ENCODE data around the gene ATXN7L3.

The ATXN7L3 gene

DNA sequence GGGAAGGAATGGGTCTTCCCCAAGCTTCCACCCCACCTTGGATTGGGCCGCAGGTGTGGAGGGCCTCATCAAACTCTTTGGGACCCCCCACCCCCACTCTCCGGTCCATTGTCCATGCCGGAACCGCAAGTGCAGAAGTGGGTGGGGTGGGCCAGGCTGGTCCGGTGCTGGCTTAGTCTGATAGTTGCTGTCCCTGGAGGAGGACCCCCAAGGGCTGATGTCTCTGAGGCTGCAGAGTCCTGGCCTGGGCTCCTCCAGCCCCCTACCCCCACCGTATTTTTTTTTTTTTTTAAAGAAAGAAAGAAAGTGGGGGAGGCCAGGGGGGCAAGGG is 7.1 kb upstream of the ATXN7L3 start:
- no CpG with 5 or more reads among the region's 6 CpGs for WGBS (ENCODE audit: extremely low coverage, insufficient coverage, low lambda C conversion rate)
- H4K5ac ChIP-seq (ENCODE audit: low read length) = no peak overlapping the region

DNA sequence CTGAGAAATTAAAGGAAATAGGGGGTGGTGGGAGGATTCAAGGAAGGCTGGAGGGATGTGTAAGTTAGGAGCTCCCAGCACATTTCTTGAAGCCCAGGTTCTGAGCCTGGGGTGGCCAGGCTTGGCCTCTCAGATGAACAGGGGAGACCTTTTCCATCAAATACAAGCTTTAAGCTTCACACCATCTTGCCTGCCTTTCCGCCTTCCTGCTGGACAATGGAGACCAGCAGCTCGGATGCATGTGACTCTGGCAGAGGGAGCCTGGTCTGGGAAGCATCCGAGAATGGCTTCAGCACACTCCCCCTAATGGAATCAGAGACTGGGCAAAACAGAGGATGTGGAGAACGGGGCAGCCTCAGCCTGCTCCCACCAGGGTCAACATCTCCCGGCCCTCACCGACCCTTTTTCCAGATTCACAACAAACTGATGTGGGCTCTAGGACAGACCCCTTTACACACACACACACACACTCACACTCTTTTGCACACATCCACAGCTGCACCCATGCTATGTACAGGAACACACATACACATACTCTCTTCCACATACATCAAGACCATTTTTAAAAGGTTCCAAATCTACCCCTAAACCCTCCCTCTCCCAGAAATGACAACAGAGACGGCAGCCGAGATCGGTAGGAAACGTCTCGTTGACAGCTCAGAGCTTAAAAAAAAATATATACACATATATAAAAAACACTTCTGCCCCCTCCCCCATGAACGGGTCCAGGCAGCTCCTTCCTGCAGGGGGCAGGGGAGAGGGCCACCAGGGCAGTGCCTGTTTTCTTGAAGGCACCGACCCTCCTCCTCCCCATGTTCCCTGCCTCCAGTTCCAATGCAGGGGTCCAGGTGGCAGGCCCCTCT is 6.5 kb upstream of the ATXN7L3 start:
- peaks cover 6% of the 10 kb centered on the region for H3K36me3 ChIP-seq (ENCODE audit: control insufficient read depth, insufficient read depth, low read length)
- no peak overlapping the region for H3K9ac ChIP-seq (ENCODE audit: low read length)
- peak; percentile 37 for DNase-seq
- no peaks in the 10 kb centered on the region for H3K27me3 ChIP-seq (ENCODE audit: insufficient read depth, low read length, poor library complexity)
- H4K8ac ChIP-seq (ENCODE audit: low read depth, low read length) = no peak overlapping the region
- peaks cover 3% of the 10 kb centered on the region for H3K79me1 ChIP-seq (ENCODE audit: low read length)
- no peak overlapping the region for H4K5ac ChIP-seq (ENCODE audit: low read length)
- H3K79me2 ChIP-seq (ENCODE audit: control insufficient read depth, insufficient read depth, low read length) = no peaks in the 10 kb centered on the region
- H2AK5ac ChIP-seq (ENCODE audit: low read length) = no peak overlapping the region
- no peak overlapping the region for H2BK120ac ChIP-seq (ENCODE audit: low read depth, low read length)
- H3K4ac ChIP-seq (ENCODE audit: low read depth, low read length) = no peak overlapping the region
- no peaks in the 10 kb centered on the region for H3K4me1 ChIP-seq (ENCODE audit: control insufficient read depth, low read depth, low read length)
- WGBS (ENCODE audit: extremely low coverage, insufficient coverage, low lambda C conversion rate) = no CpG with 5 or more reads among the region's 13 CpGs
- H3K4me3 ChIP-seq (ENCODE audit: low read length) = no peak overlapping the region
- no peak overlapping the region for H2BK5ac ChIP-seq (ENCODE audit: low read length)
- H3K27ac ChIP-seq (ENCODE audit: low read depth, low read length) = no peak overlapping the region
- H3K23ac ChIP-seq (ENCODE audit: low read length) = no peak overlapping the region
- no peak overlapping the region for H3K18ac ChIP-seq (ENCODE audit: low read length)
- H3K56ac ChIP-seq (ENCODE audit: low read length) = no peak overlapping the region
- H2BK15ac ChIP-seq (replicated peaks; ENCODE audit: low read depth) = no peak overlapping the region
- no peak overlapping the region for H3K4me2 ChIP-seq (ENCODE audit: low read length)

More for the DNA sequence above, 7.1 kb upstream of the ATXN7L3 start:
- no peak for DNase-seq
- Histone ChIP-seq H3K4me1 (ENCODE audit: control insufficient read depth, low read depth, low read length) (no peaks in the 10 kb centered on the region), H2BK15ac (replicated peaks; ENCODE audit: low read depth) (no peak overlapping the region), H2BK5ac (ENCODE audit: low read length) (no peak overlapping the region), H3K27ac (ENCODE audit: low read depth, low read length) (no peak overlapping the region), H3K36me3 (ENCODE audit: control insufficient read depth, insufficient read depth, low read length) (peaks cover 6% of the 10 kb centered on the region), H4K8ac (ENCODE audit: low read depth, low read length) (no peak overlapping the region), H3K9ac (ENCODE audit: low read length) (no peak overlapping the region), H3K23ac (ENCODE audit: low read length) (no peak overlapping the region), H3K79me1 (ENCODE audit: low read length) (peaks cover 3% of the 10 kb centered on the region), H3K79me2 (ENCODE audit: control insufficient read depth, insufficient read depth, low read length) (no peaks in the 10 kb centered on the region), H3K27me3 (ENCODE audit: insufficient read depth, low read length, poor library complexity) (no peaks in the 10 kb centered on the region), H3K4me3 (ENCODE audit: low read length) (no peak overlapping the region), H3K18ac (ENCODE audit: low read length) (no peak overlapping the region), H2AK5ac (ENCODE audit: low read length) (no peak overlapping the region), H3K4ac (ENCODE audit: low read depth, low read length) (no peak overlapping the region), H2BK120ac (ENCODE audit: low read depth, low read length) (no peak overlapping the region), H3K4me2 (ENCODE audit: low read length) (no peak overlapping the region), H3K56ac (ENCODE audit: low read length) (no peak overlapping the region)

DNA sequence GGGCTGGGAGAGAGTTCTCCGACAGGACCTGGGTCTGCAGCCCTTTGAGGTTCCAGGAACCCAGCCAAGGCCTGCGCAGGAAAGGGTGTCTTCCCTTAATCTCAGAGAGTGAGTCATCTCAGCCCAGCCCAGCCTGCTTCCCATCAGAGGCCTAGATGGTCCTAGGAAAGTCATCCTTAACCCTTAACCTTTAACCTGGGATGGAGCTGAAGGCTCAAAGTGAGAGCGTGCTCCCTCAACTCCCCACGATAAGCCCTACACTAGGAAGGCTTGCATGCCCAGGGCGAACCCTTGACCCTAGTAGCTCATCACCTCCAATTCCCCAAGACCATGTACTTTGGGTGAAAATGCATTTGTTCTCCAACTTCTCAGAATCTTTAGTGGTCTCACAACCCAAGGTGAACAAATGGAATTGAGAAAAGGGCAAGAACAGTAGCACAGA is 4.8 kb upstream of the ATXN7L3 start:
- no peak overlapping the region for H3K27ac ChIP-seq (ENCODE audit: low read depth, low read length)
- no peaks in the 10 kb centered on the region for H3K4me1 ChIP-seq (ENCODE audit: control insufficient read depth, low read depth, low read length)

DNA sequence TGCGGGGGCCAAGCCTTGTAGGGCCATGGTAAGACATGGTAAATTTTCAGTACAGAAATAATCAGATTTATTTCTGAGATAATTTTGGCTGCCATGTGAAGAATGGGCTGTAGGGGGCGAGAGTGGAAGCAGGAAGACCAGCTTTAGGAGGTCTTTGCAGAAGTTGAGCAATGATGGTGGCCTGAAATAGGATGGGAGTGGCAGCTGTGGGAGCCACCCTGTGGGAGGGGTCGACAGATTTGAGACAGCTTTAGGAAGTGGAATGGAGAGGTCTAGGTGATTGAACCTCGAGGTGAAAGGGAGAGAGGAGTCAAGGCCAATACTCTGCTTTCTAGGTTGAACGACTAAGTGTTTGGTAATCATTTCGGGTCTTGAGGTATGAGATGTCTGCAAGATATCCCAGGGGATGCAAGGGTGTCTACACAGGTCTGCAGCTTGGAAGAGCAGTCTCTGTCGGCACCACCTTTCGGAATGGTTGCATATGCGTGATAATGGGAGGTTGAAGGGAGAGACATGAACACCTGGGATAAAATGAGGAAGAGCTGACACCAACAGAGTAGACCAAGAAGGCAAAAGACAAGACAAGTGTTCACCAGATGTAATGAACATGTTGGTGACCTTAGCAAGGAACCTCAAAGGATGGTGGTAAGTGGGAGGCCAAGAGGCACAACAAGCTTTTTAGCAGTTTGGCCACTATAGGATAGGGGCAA is 4.2 kb upstream of the ATXN7L3 start:
- H3K9ac ChIP-seq (ENCODE audit: low read length) = no peak overlapping the region
- H2AK5ac ChIP-seq (ENCODE audit: low read length) = no peak overlapping the region
- no peak overlapping the region for H3K23ac ChIP-seq (ENCODE audit: low read length)
- H2BK5ac ChIP-seq (ENCODE audit: low read length) = no peak overlapping the region
- no peak overlapping the region for H3K4me2 ChIP-seq (ENCODE audit: low read length)
- no peak overlapping the region for H2BK120ac ChIP-seq (ENCODE audit: low read depth, low read length)
- H3K27me3 ChIP-seq (ENCODE audit: insufficient read depth, low read length, poor library complexity) = no peaks in the 10 kb centered on the region
- no peak overlapping the region for H4K5ac ChIP-seq (ENCODE audit: low read length)
- no peaks in the 10 kb centered on the region for H3K4me1 ChIP-seq (ENCODE audit: control insufficient read depth, low read depth, low read length)
- DNase-seq = peak; percentile 92
- WGBS (ENCODE audit: extremely low coverage, insufficient coverage, low lambda C conversion rate) = no CpG with 5 or more reads among the region's 9 CpGs
- no peak overlapping the region for H3K4me3 ChIP-seq (ENCODE audit: low read length)
- no peak overlapping the region for H2BK15ac ChIP-seq (replicated peaks; ENCODE audit: low read depth)
- H4K8ac ChIP-seq (ENCODE audit: low read depth, low read length) = no peak overlapping the region
- no peak overlapping the region for H3K18ac ChIP-seq (ENCODE audit: low read length)
- H3K36me3 ChIP-seq (ENCODE audit: control insufficient read depth, insufficient read depth, low read length) = peaks cover 4% of the 10 kb centered on the region
- H3K79me1 ChIP-seq (ENCODE audit: low read length) = no peaks in the 10 kb centered on the region
- H3K79me2 ChIP-seq (ENCODE audit: control insufficient read depth, insufficient read depth, low read length) = peaks cover under 1% of the 10 kb centered on the region
- no peak overlapping the region for H3K56ac ChIP-seq (ENCODE audit: low read length)
- H3K4ac ChIP-seq (ENCODE audit: low read depth, low read length) = no peak overlapping the region
- no peak overlapping the region for H3K27ac ChIP-seq (ENCODE audit: low read depth, low read length)

More for the DNA sequence above, 4.8 kb upstream of the ATXN7L3 start:
- Histone ChIP-seq H2AK5ac (ENCODE audit: low read length) (no peak overlapping the region), H4K5ac (ENCODE audit: low read length) (no peak overlapping the region), H3K23ac (ENCODE audit: low read length) (no peak overlapping the region), H3K9ac (ENCODE audit: low read length) (no peak overlapping the region), H3K27me3 (ENCODE audit: insufficient read depth, low read length, poor library complexity) (no peaks in the 10 kb centered on the region), H4K8ac (ENCODE audit: low read depth, low read length) (no peak overlapping the region), H3K4ac (ENCODE audit: low read depth, low read length) (no peak overlapping the region), H2BK120ac (ENCODE audit: low read depth, low read length) (no peak overlapping the region), H3K18ac (ENCODE audit: low read length) (no peak overlapping the region), H3K4me2 (ENCODE audit: low read length) (no peak overlapping the region), H3K36me3 (ENCODE audit: control insufficient read depth, insufficient read depth, low read length) (peaks cover 6% of the 10 kb centered on the region), H3K4me3 (ENCODE audit: low read length) (no peak overlapping the region), H3K79me1 (ENCODE audit: low read length) (peaks cover 2% of the 10 kb centered on the region), H3K79me2 (ENCODE audit: control insufficient read depth, insufficient read depth, low read length) (no peaks in the 10 kb centered on the region), H2BK5ac (ENCODE audit: low read length) (no peak overlapping the region), H3K56ac (ENCODE audit: low read length) (no peak overlapping the region), H2BK15ac (replicated peaks; ENCODE audit: low read depth) (no peak overlapping the region)
- DNase-seq = no peak
- WGBS (ENCODE audit: extremely low coverage, insufficient coverage, low lambda C conversion rate) = no CpG with 5 or more reads among the region's 5 CpGs

DNA sequence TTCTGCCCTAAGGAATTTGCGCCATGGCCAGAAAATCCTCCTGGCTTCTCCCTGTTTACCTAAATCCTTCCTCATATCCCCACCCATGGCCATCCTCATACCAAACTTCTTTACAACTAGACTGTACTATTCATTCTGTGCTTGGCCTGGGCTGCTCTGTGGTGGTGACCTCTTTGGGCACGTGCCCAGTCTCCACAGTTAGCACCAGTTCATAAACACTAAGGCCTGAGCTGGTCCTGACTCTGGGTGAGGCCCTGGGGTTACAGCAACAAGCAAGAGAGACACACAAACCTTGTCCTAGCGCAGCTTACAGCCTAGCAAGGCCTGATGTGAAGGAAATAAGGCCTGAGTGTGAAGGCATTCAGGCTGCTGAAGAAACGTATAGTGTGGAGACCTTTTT is 3.1 kb upstream of the ATXN7L3 start:
- H2BK120ac ChIP-seq (ENCODE audit: low read depth, low read length) = no peak overlapping the region
- peaks cover 2% of the 10 kb centered on the region for H3K4me1 ChIP-seq (ENCODE audit: control insufficient read depth, low read depth, low read length)
- no peak overlapping the region for H4K8ac ChIP-seq (ENCODE audit: low read depth, low read length)
- H3K4ac ChIP-seq (ENCODE audit: low read depth, low read length) = no peak overlapping the region
- H3K4me3 ChIP-seq (ENCODE audit: low read length) = no peak overlapping the region
- no peak overlapping the region for H3K18ac ChIP-seq (ENCODE audit: low read length)
- H3K23ac ChIP-seq (ENCODE audit: low read length) = no peak overlapping the region
- H3K4me2 ChIP-seq (ENCODE audit: low read length) = no peak overlapping the region
- peaks cover under 1% of the 10 kb centered on the region for H3K36me3 ChIP-seq (ENCODE audit: control insufficient read depth, insufficient read depth, low read length)
- peaks cover 12% of the 10 kb centered on the region for H3K79me2 ChIP-seq (ENCODE audit: control insufficient read depth, insufficient read depth, low read length)
- no peak overlapping the region for H2BK5ac ChIP-seq (ENCODE audit: low read length)
- H3K27me3 ChIP-seq (ENCODE audit: insufficient read depth, low read length, poor library complexity) = no peaks in the 10 kb centered on the region
- peaks cover 4% of the 10 kb centered on the region for H3K79me1 ChIP-seq (ENCODE audit: low read length)
- H3K27ac ChIP-seq (ENCODE audit: low read depth, low read length) = no peak overlapping the region
- no peak overlapping the region for H4K5ac ChIP-seq (ENCODE audit: low read length)
- no peak overlapping the region for H2AK5ac ChIP-seq (ENCODE audit: low read length)
- WGBS (ENCODE audit: extremely low coverage, insufficient coverage, low lambda C conversion rate) = no CpG with 5 or more reads among the region's 4 CpGs
- no peak for DNase-seq
- no peak overlapping the region for H2BK15ac ChIP-seq (replicated peaks; ENCODE audit: low read depth)
- H3K9ac ChIP-seq (ENCODE audit: low read length) = no peak overlapping the region
- no peak overlapping the region for H3K56ac ChIP-seq (ENCODE audit: low read length)
